PFSK-1 (cell line): ENCODE measurements around the gene USP46.

ENCODE experiments used
- FOXP2 ChIP-seq: optimal IDR thresholded peaks from 2 replicates; pipeline ENCODE3; 2011; ENCODE audit warnings: borderline replicate concordance, control low read depth, inconsistent platforms; ENCODE audit not compliant: insufficient read depth; ENCODE audit errors: extremely low read length, extremely low read depth
- POLR2AphosphoS5 ChIP-seq: IDR thresholded peaks from 2 replicates; pipeline ENCODE4 v1.6.1; 2012; ENCODE audit warnings: low read depth, mild to moderate bottlenecking, control low read depth, low read length, moderate library complexity
- REST ChIP-seq, 2 experiments: IDR thresholded peaks; 2 replicates each; pipeline versions ENCODE4 v1.6.1 to v1.8.0; 2011 to 2012; ENCODE audit warnings: low read depth in 2 of 2, low read length in 2 of 2, control low read depth in 1 of 2, inconsistent platforms in 1 of 2, mild to moderate bottlenecking in 1 of 2, moderate library complexity in 1 of 2; ENCODE audit not compliant: insufficient read depth in 1 of 2
- TAF1 ChIP-seq: IDR thresholded peaks from 2 replicates; pipeline ENCODE4 v1.6.1; 2012; ENCODE audit warnings: low read length, control low read depth, borderline replicate concordance; ENCODE audit not compliant: insufficient read depth

GRCh38 chr4:52568351-52568750, 90.8 kb downstream of the USP46 start:
- no peak for TF ChIP-seq TAF1
- TF ChIP-seq REST (IDR thresholded peaks at IDR 0.05; ENCODE audit: insufficient read depth in 1 of 2, low read depth in 2 of 2, low read length in 2 of 2) = no peak
- TF ChIP-seq POLR2AphosphoS5 = no peak
- no peak for TF ChIP-seq FOXP2
